VCaP (cell line): Measurements from ENCODE around the gene SCAI.

ENCODE experiments used
- H3K27ac ChIP-seq: fragments of 450-650 bp; 2 replicates; pipeline ENCODE4 v1.5.1; 2017
- TF ChIP-seq, protein P1 (sequence below): fragments of 450-650 bp; conservative IDR thresholded peaks from 2 replicates; pipeline ENCODE4 v1.5.1; 2017; ENCODE audit warnings: mild to moderate bottlenecking, moderate library complexity

SCAI gene

GRCh38 chr9:125161284-125161918, 18.1 kb upstream of the SCAI start:
- H3K27ac ChIP-seq: peak overlapping the region; percentile 30; the same call in 1 of the 2 replicates
- TF ChIP-seq, protein P1, sequence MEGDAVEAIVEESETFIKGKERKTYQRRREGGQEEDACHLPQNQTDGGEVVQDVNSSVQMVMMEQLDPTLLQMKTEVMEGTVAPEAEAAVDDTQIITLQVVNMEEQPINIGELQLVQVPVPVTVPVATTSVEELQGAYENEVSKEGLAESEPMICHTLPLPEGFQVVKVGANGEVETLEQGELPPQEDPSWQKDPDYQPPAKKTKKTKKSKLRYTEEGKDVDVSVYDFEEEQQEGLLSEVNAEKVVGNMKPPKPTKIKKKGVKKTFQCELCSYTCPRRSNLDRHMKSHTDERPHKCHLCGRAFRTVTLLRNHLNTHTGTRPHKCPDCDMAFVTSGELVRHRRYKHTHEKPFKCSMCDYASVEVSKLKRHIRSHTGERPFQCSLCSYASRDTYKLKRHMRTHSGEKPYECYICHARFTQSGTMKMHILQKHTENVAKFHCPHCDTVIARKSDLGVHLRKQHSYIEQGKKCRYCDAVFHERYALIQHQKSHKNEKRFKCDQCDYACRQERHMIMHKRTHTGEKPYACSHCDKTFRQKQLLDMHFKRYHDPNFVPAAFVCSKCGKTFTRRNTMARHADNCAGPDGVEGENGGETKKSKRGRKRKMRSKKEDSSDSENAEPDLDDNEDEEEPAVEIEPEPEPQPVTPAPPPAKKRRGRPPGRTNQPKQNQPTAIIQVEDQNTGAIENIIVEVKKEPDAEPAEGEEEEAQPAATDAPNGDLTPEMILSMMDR: no peak

DNA sequence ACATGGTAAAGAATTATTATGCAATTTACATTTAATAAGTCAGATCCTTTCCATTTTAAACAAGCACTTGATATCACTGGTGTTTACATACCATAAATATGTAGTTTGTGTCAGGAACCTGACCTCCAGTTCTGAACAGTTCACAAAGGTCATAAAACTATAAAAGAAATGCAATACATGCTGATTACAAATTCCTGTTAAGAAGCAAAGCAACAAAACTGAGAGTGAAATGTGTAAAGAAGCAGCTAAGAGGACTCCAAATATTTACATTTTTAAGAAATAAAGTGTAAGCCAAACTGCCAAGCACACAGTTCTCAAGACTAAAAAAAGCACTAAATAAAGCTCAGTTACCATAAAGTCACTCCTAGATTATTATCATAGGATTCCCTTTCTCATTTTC, 17.4 kb upstream of the SCAI start:
- TF ChIP-seq, protein P1: no peak
- H3K27ac ChIP-seq: peak overlapping the region; percentile 30; the same call in 1 of the 2 replicates

- no peak overlapping the region for H3K27ac ChIP-seq
- TF ChIP-seq, protein P1: no peak
Measured at GRCh38 chr9:125156551-125156950, 13.2 kb upstream of the SCAI start.

GRCh38 chr9:125153712-125154367, 10.5 kb upstream of the SCAI start:
- TF ChIP-seq, protein P1: no peak
- no peak overlapping the region for H3K27ac ChIP-seq

DNA sequence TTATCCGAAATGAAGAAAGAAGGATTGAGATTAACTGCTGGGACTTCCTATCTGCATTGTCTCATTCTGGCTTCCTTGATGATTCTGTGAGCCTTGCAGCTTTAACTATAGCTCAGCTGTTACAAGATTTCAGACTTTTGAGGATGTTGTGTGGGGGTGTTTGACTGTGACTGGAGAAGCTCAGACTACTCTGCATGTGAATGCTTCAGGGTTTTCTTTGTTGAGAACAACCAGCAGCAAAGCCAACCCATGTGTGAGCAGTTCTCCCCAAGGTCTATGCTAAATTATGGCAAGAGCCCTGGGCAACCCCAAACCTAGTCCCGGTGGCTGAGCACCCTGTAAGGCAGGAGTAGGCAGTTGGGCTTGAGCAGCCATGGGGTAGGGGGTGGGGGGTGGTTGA, 8.4 kb upstream of the SCAI start:
- TF ChIP-seq, protein P1: no peak
- H3K27ac ChIP-seq: no peak overlapping the region

DNA sequence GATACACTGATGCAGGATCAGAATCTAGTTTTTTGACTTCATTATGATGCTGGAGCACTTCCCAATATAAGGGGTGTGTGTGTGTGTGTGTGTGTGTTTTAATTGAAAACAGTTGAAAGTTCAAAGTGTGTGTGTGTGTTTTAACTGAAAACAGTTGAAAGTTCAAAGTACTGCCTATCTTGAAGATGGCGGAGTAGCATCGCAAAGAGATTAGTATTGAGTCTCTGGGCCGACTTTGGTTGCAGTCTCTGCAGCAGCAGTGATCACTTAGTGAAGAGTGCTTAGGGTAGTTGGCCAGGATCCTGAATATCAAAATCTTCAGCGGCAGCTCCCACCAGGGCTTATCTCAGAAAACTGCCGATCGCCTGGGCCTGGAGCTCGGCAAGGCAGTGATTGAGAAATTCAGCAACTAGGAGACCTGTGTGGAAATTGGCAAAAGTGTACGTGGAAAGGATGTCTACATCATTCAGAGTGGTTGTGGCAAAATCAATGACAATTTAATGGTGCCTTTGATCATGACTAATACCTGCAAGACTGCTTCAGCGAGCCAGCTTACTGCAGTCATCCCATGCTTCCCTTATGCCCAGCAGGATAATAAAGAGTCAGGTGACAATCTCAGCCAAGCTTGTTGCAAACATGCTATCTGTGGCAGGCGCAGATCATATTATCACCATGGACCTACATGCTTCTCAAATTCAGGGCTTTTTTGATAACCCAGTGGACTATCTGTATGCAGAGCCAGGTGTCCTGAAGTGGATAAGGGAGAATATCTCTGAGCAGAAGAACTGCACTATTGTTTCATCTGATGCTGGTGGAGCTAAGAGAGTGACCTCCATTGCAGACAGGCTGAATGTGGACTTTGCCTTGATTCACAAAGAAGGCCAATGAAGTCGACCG, 7.3 kb upstream of the SCAI start:
- TF ChIP-seq, protein P1: no peak
- no peak overlapping the region for H3K27ac ChIP-seq

- TF ChIP-seq, protein P1: no peak
- no peak overlapping the region for H3K27ac ChIP-seq
Measured at GRCh38 chr9:125147401-125147951, 4.1 kb upstream of the SCAI start.
